IPS-18a (cell line): ENCODE results near the gene HMGN5.

Source experiments
- H3K27ac ChIP-seq: one replicate; pipeline ENCODE4 v1.5.1; 2013; ENCODE audit warnings: low read length
- H3K27me3 ChIP-seq: one replicate; pipeline ENCODE4 v1.6.1; 2013; ENCODE audit warnings: mild to moderate bottlenecking, low read length; ENCODE audit not compliant: control insufficient read depth, insufficient read depth
- H3K36me3 ChIP-seq: one replicate; pipeline ENCODE4 v1.6.1; 2013; ENCODE audit warnings: low read depth, low read length; ENCODE audit not compliant: control insufficient read depth
- H3K4me1 ChIP-seq: one replicate; pipeline ENCODE4 v1.6.1; 2013; ENCODE audit warnings: low read depth, low read length; ENCODE audit not compliant: control insufficient read depth
- H3K4me3 ChIP-seq: one replicate; pipeline ENCODE4 v1.5.1; 2013; ENCODE audit warnings: low read length
- H3K9ac ChIP-seq: one replicate; pipeline ENCODE4 v1.6.1; 2013; ENCODE audit warnings: mild to moderate bottlenecking, low read length, moderate library complexity
- H3K9me3 ChIP-seq: one replicate; pipeline ENCODE4 v1.6.1; 2013; ENCODE audit warnings: low read depth, low read length; ENCODE audit not compliant: control insufficient read depth

Gene HMGN5, protein sequence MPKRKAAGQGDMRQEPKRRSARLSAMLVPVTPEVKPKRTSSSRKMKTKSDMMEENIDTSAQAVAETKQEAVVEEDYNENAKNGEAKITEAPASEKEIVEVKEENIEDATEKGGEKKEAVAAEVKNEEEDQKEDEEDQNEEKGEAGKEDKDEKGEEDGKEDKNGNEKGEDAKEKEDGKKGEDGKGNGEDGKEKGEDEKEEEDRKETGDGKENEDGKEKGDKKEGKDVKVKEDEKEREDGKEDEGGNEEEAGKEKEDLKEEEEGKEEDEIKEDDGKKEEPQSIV

DNA sequence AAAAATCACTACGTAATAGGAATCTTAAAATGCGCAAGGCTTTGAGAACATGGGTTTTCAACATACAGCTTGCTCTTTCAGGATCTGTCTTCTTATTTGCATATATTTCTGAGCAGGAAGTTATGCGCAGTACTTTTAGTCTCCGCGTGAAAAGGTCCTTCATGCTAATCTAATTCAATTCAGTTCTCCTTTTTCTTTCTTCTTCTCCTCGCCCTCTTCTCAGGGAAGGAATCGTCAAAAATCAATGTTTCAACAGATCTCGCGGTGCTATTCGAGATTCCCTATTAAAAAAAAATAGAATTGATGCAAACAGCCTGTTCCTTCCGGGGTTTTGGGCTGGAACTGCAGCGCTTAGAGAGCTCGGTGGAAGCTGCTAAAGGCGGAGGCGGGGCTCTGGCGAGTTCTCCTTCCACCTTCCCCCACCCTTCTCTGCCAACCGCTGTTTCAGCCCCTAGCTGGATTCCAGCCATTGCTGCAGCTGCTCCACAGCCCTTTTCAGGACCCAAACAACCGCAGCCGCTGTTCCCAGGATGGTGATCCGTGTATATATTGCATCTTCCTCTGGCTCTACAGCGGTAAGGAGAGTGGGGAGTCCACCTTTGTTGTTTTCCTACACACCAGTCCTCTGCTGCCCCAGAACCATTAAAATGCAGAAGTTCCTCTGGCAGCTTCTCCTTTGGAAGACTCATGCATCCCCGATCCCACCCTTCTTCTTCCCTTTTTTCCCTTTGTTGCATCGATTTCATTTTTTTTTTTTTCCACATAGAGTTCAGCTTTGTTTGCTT is at the start of gene HMGN5, which contains the start of gene SH3BGRL:
Gene HMGN5 (minus strand): TSS at position 243 of the 785 bp plus-strand sequence. CDS start 80,364 bp downstream, outside the sequence.
Gene SH3BGRL (plus strand): TSS at position 432 of the 785 bp plus-strand sequence. CDS start 99 bp downstream, at position 531.
- Histone ChIP-seq H3K4me1 (no peaks in the 10 kb centered on the region), H3K27ac (peak within 1 kb of the TSS; percentile 80), H3K9me3 (peaks cover 19% of the 10 kb centered on the region), H3K9ac (peak within 1 kb of the TSS; percentile 90), H3K36me3 (no peaks in the 10 kb centered on the region), H3K27me3 (no peaks in the 10 kb centered on the region), H3K4me3 (peak within 1 kb of the TSS; percentile 88)

DNA sequence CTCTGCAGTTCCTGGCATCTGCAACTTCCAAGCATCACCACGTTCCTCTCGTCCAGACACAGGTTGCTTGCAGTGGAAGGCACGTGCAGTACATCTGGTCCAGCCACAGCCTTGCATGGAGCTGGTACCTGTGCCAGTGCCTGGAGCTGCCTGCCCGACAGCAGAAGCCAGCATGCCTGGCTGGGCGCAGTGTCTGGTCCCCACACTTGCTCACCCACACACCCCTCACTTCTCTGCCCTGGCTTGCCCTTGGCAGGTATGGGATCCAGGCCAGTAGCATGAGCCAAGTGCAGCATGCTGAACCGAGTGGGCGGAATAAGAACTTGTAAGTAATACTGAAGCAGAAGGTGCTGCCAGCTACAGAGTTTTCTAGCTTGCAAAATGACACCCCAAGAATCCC is 40.0 kb upstream of the HMGN5 start:
- Histone ChIP-seq H3K4me1 (no peaks in the 10 kb centered on the region), H3K9ac (no peak overlapping the region), H3K4me3 (no peak overlapping the region), H3K27me3 (no peaks in the 10 kb centered on the region), H3K36me3 (no peaks in the 10 kb centered on the region), H3K9me3 (peaks cover 14% of the 10 kb centered on the region), H3K27ac (no peak overlapping the region)

DNA sequence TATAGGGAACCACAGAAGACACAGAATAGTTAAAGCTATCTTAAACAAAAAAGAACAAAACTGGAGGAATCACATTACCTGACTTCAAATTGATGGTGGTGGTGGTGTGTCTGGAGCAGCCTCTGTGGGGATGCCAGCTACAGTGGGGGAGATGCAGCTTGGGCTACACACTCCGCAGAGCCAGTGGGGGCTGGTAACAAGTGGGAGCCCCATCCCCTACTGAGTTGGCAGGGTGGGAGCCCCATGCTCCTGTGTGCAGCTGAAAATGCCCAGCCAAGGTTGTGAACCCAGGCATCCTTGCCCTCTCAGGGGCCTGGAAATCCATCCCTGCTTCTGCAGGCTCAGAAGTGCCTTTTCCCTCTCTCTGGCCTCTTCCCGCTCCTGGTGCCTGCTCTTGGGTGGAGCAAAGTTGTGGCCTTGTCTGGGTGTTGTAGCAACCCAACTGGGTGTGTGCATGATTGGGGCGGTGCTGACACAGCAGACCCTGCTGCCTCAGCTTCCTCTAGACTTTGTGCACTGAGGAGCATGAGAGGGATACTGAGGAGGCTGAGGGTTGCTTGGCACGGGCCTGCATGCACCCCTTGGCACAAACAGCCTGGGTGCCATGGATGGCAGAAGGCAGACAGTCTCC is 39.1 kb upstream of the HMGN5 start:
- no peak overlapping the region for H3K4me3 ChIP-seq
- H3K27ac ChIP-seq: no peak overlapping the region
- H3K9me3 ChIP-seq: peaks cover 17% of the 10 kb centered on the region
- no peaks in the 10 kb centered on the region for H3K4me1 ChIP-seq
- H3K36me3 ChIP-seq: no peaks in the 10 kb centered on the region
- no peak overlapping the region for H3K9ac ChIP-seq
- no peaks in the 10 kb centered on the region for H3K27me3 ChIP-seq

DNA sequence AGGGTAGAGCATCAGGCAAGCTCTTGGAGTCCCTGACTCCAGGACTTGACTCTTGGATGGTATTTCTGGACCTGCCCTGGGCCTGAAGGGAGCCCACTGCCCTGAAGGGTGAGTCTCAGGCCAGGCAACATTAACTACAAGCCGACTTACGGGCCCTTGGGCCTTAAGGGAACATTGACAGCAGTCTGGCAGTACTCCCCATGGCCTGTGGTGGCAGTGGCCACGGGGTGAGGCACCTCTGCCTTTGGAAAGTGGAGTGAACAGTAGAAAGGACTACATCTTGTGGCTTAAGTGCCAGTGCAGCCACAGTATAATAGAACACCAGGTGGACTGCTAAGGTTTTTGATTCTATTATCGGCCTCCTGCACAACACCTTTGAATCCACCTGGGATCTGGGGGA is 36.5 kb upstream of the HMGN5 start:
- no peaks in the 10 kb centered on the region for H3K36me3 ChIP-seq
- H3K9me3 ChIP-seq: peaks cover 14% of the 10 kb centered on the region
- no peaks in the 10 kb centered on the region for H3K4me1 ChIP-seq
- no peak overlapping the region for H3K9ac ChIP-seq
- H3K27ac ChIP-seq: no peak overlapping the region
- no peaks in the 10 kb centered on the region for H3K27me3 ChIP-seq
- H3K4me3 ChIP-seq: no peak overlapping the region

DNA sequence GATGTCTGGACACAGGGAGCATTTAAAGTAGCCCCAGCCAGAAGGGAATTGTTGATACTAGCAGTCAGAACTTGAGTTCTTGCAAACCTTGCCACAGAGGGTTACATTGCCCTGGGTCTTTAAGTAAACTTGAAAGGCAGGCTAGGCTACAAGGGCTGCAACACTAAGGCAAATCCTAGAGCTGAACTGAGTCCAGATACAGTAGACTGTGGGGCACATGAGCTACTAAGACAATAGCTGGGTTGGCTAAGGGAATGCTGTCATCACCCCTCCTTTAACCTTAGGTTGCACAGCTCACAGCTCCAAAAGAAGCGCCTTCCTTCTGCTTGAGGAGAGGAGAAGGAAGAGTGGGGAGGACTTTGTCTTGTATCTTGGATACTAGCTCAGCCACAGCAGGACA is 35.8 kb upstream of the HMGN5 start:
- Histone ChIP-seq H3K9ac (no peak overlapping the region), H3K27ac (no peak overlapping the region), H3K9me3 (peaks cover 12% of the 10 kb centered on the region), H3K4me1 (no peaks in the 10 kb centered on the region), H3K4me3 (no peak overlapping the region), H3K36me3 (no peaks in the 10 kb centered on the region), H3K27me3 (no peaks in the 10 kb centered on the region)

DNA sequence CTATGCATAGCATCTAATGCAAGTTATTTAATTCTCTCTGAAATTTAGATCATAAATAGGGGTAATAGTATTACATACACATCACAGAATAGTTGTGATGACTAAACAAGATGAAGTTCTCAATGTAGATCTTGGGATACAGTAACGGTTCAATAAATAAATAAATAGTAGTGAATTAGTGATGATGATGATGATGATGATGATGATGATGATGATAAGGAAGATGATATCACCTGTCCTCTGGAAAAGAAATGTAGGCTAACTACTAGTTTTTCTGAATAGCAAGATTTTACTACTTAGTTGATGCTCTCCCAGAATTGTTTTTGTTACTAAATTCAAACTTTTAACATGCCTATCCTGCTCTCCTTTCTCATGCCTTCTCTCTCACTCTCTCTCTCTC is 30.5 kb upstream of the HMGN5 start:
- H3K9ac ChIP-seq: no peak overlapping the region

DNA sequence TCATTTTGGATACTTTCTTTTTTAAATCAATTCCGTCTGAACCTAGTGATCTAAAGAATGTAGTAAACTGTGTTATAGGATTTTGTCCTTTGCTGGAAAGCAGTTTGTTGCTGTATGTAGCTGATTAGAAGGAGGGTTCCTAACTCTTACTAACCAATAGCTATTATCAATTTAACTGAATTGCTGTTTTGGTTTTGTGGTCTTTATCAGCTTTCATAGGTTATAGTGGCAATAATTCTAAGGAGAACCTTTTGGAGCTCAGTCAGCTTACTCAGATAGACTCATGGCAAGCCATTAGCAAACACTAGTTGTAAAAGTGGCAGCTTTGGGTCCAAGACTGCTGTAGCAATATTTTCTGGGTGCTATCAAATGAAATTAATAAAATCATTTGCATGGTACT is 29.8 kb upstream of the HMGN5 start:
- Histone ChIP-seq H3K27ac (no peak overlapping the region), H3K4me3 (no peak overlapping the region), H3K9ac (no peak overlapping the region), H3K27me3 (no peaks in the 10 kb centered on the region), H3K36me3 (no peaks in the 10 kb centered on the region), H3K4me1 (peaks cover 6% of the 10 kb centered on the region), H3K9me3 (peaks cover 13% of the 10 kb centered on the region)

More for the DNA sequence above, 30.5 kb upstream of the HMGN5 start:
- Histone ChIP-seq H3K4me3 (no peak overlapping the region), H3K27me3 (no peaks in the 10 kb centered on the region), H3K36me3 (no peaks in the 10 kb centered on the region), H3K4me1 (peaks cover under 1% of the 10 kb centered on the region), H3K9me3 (peaks cover 13% of the 10 kb centered on the region), H3K27ac (no peak overlapping the region)

DNA sequence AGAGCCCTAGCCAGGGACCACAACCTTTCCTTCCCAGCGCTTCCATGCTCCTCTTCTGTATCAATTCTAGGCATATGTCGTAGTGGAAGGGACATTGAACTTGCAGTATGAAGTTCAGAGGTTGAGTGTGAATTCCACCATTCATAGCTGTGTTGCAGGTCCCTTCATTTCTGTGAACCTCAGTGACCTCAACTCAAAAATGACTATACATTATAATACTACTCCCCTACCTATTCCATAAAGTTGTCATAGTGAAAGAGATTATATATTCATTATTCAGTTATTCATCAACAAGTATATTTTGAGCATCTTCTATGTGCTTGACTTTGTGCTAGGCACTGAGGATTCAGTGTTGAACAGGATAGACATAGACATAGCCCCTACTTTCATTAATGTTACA is 28.2 kb upstream of the HMGN5 start:
- H3K36me3 ChIP-seq: no peaks in the 10 kb centered on the region

DNA sequence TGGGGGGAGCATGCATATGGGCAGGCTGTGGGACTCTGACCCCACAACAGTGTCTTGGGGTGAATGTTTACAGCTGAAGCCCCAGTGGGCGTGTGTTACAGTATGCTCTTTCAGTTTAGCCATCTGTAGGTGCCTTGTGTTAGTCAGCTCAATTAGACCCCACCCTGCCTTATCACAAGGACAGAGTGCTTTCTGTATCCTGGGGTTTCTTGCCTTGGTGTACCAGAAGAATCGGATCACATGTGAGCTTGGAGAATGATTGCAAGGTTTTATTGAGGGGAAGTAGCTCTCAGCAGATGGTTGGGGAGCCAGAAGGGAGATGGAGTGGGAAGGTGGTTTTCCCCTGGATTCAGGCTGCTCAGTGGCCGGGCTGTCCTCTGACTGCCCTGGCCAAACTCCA is 27.5 kb upstream of the HMGN5 start:
- Histone ChIP-seq H3K9me3 (peaks cover 5% of the 10 kb centered on the region), H3K9ac (no peak overlapping the region), H3K27me3 (no peaks in the 10 kb centered on the region), H3K36me3 (no peaks in the 10 kb centered on the region), H3K4me1 (peaks cover 6% of the 10 kb centered on the region), H3K4me3 (no peak overlapping the region), H3K27ac (no peak overlapping the region)

More for the DNA sequence above, 28.2 kb upstream of the HMGN5 start:
- peaks cover 6% of the 10 kb centered on the region for H3K4me1 ChIP-seq
- no peak overlapping the region for H3K27ac ChIP-seq
- peaks cover 5% of the 10 kb centered on the region for H3K9me3 ChIP-seq
- no peak overlapping the region for H3K9ac ChIP-seq
- no peaks in the 10 kb centered on the region for H3K27me3 ChIP-seq
- no peak overlapping the region for H3K4me3 ChIP-seq

DNA sequence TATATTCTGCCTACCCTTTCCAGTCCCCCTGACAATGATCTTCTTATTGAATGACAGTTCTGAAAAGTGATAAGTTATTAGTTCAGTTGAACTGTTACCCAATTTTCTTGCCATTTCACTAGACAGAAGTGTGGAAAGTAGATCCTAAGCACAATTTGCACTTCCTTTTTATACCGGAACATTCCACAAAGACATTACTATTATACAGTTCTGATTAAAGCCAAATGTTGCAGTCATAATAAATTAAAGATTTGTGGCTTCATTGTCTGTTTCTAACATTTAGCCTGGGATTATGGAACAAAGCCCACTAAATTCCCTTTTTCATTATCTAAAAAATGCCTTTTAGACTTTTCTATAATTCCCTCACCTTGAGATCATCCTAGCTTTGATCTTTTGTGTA is 14.0 kb upstream of the HMGN5 start:
- Histone ChIP-seq H3K9ac (no peak overlapping the region), H3K4me1 (no peaks in the 10 kb centered on the region), H3K27me3 (no peaks in the 10 kb centered on the region), H3K27ac (no peak overlapping the region), H3K9me3 (peaks cover 4% of the 10 kb centered on the region), H3K4me3 (no peak overlapping the region), H3K36me3 (no peaks in the 10 kb centered on the region)

DNA sequence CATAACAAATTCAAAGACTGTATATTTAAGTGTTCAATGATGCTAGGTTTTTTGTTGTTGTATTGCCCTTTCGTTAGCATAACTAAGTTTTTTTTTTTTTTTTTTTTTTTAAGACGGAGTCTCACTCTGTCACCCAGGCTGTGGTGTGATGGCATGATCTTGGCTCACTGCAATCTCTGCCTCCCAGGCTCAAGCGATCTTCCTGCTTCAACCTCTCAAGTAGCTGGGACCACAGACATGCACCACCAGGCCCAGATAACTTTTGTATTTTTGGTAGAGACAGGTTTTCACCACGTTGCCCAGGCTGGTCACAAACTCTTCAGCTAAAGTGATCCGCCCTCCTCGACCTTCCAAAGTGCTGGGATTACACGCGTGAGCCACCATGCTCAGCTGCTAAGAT is 7.2 kb upstream of the HMGN5 start:
- H3K36me3 ChIP-seq: no peaks in the 10 kb centered on the region
- no peaks in the 10 kb centered on the region for H3K27me3 ChIP-seq
- H3K4me1 ChIP-seq: no peaks in the 10 kb centered on the region
- H3K9ac ChIP-seq: no peak overlapping the region
- H3K4me3 ChIP-seq: no peak overlapping the region
- no peak overlapping the region for H3K27ac ChIP-seq
- peaks cover 13% of the 10 kb centered on the region for H3K9me3 ChIP-seq
